NOMO-1 treated with dmso at 0.1 percent for 144 hours (cell line): ENCODE results near the gene HSPG2.
"Not testable (repeated sequence)": the region's sequence is repeated elsewhere in the genome, so short reads cannot be mapped to it uniquely, and the experiment has no call there.

ENCODE experiments used
- DNase-seq: peaks from one replicate; lab custom pipeline; 2025; ENCODE audit not compliant: unreplicated experiment; lab: John Stamatoyannopoulos, UW

Gene HSPG2

DNA sequence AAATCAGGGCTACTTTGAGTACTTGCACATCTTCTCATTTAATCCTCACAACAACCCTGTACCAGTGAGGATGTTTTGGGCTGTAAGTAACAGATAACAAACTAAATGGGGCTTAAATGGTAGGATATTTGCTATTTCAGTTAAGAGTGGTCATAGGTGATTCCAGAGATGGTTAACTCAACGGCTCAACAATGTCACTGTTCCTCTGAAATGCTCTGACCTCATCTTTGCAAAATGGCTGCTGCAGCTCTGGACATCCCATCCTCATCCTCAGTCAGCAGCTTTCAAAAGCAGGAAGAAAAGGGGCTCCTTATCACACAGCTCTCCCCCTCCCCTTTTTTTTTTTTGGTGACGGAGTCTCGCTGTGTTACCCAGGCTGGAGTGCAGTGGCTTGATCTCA, 123.6 kb downstream of the HSPG2 start:
- no peak for DNase-seq

DNA sequence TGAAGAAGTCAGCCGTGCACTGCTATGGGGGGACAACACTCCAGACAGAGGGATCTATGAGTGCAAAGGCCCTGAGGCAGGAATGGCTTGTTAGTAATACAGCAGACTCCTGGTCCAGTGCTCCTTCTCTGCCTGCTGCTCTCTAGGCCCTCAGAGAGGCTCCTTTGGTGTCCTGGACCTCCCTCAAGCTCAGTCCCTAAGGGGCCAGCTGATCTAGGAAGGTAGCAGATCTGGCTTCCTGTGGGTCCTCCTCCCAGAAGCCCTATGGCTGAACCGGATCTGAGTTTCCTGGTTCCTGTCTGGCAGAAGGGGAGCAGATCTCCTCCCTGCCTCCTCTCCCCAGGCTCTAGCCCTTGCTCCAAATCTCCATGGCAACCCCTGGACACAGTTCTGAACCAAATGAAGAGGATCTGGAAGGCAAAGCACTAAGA, 125.2 kb downstream of the HSPG2 start, which contains the start of gene LDLRAD2:
Gene LDLRAD2, plus strand, starts transcription at position 391 of the 431 bp plus-strand sequence. CDS start 187 bp downstream, outside the sequence.
- no peak for DNase-seq

DNA sequence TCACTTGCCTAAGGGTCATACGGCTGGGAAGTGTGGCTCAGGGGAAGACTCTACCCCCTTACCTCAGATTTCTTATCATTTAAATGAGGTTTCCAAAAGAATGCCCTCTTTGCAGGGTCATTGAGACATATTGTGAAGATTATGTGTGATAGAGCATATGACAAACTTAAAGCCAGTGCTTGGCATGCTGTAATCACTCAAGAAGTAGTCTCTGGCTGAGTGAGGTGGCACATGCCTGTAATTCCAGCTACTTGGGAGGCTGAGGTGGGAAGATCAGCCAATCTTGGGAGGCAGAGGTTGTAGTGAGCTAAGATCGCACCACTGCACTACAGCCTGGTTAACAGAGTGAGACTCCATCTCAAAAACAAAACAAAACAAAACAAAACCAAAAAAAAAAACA, 132.6 kb downstream of the HSPG2 start:
- no peak for DNase-seq

DNA sequence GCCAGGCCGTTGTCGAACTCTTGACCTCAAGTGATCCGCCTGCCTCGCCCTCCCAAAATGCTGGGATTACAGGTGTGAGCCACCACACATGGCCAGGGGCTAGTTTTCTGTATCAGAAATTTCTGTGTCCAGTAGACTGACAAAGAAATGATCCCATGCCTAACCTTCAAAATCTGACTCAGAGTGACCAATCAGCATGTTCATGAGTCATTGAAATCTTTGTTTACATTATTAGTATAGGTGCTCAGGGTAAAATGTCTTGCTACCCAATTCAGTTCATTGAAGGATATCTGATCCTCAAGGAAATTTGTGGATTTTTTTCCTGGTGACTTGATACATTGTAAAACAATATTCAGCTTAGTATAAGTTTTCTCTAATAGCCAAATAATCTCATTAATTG, 136.0 kb downstream of the HSPG2 start:
- DNase-seq: no peak

DNA sequence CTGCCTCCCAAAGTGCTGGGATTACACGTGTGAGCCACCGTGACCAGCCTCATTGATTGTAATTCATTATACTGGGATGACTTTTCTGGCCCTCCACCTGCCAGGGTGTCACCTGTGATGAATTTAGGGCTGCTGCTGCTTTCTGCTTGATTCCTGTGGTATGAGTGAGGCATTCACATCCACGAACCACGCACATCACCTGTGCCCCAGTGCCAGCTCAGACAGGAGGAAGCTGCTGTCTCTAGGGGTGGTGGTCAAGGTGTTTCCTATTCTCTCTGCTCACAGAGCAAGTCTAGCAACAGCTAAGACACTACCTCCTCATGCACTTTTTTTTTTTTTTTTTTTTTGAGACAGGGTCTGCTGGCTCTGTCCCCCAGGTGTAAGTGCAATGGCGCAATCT, 137.4 kb downstream of the HSPG2 start:
- DNase-seq: no peak

DNA sequence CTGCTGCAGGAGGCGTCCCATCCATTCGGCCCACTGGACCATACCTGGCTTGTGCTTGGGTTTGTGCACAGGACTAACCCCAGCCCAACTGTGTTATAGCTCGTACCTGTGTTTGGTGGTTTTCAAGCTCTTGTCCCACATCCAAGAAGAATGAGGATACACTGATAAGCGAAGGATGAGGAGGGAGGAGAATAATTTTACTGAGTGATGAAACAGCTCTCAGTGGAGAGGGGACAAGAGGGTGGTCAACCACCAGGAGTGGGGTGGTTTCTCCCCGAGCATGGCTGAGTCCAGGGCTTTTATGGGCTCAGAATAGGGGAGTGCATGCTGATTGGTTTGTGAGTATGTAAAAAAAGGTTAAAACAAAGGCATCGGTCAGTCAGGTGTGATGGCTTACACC, 142.0 kb downstream of the HSPG2 start:
- no peak for DNase-seq

DNA sequence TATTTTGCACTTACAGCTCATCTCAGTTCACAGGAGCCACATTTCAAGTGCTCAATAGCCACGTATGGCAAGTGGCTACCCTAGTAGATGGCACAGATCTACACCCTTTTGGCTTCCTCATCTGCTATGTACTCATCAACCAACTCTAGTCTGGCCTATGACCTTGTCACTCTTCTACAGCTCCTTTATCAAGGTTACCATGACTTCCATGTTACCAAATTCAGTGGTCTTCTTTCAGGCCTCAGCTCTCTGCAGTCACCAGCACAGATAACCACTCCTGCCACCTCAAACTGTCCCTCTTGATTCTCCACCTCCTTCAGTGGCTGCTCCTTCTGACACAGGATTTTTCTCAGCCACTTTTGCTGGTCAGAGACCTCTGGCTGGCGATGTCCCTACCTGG, 142.5 kb downstream of the HSPG2 start:
- DNase-seq: no peak

DNA sequence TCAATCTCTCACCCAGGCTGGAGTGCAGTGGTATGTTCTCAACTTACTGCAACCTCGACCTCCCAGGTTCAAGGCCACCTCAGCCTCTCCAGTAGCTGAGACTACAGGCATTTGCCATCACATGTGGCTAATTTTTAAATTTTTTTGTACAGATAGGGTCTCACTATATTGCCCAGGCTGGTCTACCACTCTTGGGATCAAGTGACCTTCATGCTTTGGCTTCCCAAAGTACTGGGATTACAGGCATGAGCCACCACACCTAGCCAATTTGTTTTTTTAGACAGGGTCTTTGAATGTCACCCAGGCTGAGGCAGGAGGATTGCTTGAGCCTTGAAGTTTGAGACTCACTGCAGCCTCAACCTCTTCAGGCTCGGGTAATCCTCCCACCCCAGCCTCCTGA, 144.0 kb downstream of the HSPG2 start:
- no peak for DNase-seq

DNA sequence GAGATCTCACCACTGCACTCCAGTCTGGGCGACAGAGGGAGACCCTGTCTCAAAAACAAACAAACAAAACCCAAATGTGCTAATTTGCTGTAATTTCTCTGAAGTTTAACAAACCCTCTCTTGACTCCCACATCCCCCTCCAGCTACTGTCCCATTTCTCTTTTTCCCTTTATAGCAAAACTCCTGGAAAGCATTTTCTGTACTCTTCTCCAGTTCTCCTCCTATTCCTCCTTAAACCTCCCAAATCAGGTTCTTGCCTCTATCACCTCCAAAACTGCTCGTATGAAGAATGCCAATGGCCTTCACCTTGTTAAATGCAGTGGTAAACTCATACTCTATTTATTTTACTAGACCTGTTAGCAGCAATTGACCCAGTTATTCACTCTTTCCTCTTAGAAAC, 150.5 kb downstream of the HSPG2 start:
- no peak for DNase-seq

DNA sequence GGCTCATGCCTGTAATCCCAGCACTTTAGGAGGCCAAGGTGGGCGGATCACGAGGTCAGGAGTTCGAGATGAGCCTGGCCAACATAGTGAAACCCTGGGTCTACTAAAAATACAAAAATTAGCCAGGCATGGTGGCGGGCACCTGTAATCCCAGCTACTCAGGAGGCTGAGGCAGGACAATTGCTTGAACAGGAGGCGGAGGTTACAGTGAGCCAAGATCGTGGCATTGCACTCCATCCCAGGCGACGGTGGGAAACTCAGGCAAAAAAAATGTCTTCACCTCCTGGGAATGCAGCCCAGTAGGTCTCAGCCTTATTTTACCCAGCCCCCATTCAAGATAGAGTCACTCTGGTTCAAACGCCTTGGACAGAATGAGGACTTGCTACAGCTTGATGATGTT, 151.3 kb downstream of the HSPG2 start:
- DNase-seq: not testable (repeated sequence)

DNA sequence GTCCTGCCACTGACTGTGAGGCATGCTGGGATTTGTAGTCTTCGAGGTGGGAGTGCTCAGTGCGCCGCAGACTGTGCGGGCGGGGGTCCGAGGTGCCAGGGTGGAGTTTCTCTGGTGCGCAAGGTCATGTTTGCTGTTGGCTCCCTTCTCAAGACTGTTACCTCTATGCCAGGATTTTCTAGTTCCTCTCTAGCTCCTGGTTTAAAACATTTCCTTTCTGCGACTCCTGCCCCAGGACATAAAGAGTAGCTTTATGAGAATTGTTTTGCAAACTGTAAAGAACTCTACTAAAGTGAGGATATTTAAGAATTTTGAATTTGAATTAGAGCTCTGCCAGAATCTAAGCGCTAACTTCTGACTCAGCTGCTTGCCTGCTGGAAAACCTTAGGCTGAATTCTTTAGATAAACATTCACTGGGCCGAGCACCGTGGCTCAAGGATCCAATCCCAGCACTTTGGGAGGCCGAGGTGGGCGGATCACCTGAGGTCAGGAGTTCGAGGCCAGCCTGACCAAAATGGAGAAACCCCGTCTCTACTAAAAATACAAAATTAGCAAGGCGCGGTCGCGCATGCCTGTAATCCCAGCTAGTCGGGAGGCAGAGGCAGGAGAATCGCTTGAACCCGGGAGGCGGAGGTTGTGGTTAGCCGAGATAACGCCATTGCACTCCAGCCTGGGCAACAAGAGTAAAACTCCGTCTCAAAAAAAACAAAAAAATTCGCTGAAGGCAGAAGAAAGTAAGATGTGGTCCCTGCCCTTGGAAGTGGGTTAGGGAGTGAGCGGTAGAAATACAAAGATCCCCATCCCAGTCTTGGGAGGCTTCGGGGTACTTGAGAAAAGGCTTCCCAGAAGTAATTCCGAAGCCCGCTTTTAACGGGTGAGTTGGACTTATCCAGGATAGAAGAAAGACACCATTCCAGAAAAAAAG, 153.2 kb downstream of the HSPG2 start:
- DNase-seq: peak; percentile 88

DNA sequence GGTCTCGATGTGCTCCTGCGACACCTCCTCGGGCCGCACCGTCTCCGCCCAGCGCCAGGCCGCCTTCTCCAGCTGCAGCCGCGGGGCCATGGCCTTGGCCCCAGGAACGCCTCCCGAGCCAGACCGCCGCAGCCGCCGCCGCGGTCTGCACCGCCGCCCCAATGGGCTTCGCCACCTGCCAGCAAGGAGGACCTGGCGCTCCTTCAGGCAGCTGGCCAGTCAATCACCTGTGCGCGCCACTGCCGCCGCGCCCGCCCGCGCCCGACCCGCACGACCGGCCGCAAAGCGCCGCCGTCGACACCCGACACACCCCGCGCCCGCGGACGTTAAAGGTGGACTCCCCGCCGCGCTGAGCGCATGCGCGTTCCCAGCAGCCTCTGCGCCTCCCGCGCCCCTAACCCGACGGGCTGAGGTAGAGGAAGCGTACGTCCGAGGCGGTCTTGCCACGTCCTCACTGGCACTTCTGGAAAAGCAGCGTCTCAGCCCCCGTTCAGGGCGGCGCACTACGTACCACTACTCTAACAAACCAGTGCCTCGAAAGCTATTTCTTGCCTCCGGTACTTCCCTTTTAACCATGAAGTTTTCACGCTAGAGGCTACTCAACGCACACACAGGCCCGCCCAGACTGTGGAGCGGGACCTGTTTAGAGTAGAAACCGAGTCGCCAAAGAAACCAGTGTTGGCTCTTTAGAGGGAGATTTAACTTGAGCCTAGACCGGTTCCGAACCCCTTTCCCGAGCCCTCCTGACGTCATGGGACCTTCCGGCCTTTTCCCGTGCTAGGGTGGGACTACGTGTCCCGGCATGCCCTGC, 154.0 kb downstream of the HSPG2 start, which contains the start of gene USP48:
Gene USP48, minus strand, starts transcription at position 282 of the 811 bp plus-strand sequence. Its CDS starts 192 bp downstream, at position 90.
- peak; percentile 93 for DNase-seq

DNA sequence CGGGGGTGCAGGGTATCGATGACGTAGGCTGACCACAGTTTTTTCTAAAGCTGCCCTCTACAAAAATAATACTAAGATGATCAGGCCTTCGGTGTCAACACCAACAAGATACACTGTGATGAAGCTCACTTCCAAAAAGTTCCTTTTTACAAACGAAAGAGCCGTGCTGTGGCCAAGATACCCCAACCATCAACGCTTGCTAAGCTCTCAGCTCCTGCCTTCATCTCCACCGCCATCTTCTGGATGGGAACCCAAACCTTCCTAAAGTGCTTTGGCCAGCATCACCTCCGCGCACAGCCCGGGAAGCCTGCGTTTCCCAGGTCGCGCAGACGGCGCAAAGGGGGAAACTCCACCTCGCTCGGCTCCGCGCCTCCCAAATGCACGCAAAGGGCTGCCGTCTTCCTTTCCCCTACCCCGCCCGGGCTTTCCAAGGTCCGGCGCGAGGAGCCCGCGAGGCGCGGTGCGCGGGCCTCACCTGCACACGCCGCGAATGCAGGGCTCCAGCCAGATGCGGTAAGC, 154.7 kb downstream of the HSPG2 start:
- peak; percentile 64 for DNase-seq

DNA sequence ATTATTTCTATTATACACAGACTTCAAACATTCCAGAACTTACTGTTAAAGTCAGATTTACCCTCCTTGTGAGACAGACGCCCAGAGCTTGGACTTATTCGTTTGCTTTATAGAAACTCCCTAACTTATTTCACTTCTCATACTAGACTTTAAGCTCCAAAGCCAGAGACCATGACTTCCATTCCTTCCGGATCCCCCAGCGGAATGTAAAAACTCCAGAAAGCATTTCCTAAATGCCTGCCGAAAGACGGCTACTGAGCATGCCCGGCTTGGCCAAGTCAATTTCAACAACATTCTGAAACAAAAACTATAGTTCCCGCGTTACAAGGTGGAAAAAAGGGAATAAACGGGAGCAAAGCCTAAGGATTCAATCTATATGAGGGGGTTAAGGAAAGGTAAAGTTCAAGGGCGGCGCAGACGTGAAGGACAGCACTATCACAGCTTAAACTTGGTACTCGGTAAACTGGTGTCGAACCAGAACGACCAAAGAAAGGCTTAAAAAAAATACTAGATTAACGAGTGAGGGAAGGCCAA, 155.2 kb downstream of the HSPG2 start:
- DNase-seq: no peak

DNA sequence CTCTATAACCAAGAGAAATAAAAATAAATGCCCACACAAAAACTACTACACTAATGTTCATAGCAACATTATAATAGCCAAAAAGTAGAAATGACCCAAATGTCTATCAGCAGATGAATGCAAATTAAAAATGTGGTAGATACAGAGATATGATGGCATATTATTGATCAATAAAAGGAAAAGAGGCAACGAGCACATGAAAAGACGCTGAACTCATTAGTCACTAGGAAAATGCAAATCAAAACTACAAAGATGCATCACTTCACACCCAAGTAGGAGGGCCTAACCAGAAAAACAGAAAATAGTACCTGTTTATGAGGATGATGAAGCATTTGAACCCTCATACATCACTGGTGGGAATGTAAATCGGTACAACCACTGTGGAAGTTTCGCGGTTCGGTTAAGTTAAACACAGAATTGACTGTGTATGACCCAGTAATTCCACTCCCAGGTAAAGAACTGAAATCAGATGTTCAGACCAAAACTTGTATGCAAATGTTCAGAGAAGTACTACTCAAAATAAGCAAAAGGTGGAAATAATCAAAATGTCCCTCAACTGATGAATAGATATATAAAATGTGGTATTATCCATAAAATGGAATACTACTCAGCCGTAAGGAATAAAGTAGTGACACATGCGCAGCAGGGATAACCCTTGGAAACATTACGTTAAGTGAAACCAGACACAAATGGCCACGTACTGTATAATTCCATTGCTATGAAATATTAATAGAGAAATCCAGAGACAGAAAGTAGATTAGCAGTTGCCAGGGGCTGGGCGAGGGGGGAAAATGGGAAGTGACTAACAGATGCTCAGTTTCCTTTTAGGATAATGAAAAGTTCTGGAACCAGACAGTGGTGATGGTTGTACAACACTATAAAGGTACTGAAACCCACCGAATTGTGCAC, 157.2 kb downstream of the HSPG2 start:
- no peak for DNase-seq

DNA sequence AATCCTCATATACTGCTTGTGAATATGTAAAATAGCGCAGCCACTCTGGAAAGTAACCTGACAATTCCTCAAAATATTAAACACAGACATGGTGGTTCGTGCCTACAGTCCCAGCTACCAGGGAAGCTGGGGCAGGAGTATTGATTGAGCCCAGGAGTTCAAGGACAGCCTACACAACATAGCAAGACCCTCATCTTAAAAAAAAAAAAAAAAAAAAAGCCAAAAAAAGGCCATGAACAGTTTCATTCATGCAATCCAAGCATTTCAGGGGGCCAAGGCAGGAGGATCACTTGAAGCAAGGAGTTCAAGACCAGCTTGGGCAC, 158.7 kb downstream of the HSPG2 start:
- DNase-seq: no peak

DNA sequence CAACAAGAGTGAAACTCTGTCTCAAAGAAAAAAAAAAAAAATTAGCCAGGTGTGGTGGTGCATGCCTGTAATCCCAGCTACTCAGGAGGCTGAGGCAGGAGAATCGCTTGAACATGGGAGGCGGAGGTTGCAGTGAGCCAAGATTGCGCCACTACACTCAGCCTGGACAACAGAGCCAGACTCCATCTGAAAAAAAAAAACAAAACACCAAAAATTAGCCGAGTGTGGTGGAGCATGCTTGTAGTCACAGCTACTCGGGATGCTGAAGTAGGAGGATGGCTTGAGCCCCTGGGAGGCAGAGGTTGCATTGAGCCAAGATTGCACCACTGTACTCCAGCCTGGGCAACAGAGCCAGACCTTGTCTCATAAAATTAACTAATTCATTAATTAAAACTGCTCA, 160.2 kb downstream of the HSPG2 start:
- not testable (repeated sequence) for DNase-seq

DNA sequence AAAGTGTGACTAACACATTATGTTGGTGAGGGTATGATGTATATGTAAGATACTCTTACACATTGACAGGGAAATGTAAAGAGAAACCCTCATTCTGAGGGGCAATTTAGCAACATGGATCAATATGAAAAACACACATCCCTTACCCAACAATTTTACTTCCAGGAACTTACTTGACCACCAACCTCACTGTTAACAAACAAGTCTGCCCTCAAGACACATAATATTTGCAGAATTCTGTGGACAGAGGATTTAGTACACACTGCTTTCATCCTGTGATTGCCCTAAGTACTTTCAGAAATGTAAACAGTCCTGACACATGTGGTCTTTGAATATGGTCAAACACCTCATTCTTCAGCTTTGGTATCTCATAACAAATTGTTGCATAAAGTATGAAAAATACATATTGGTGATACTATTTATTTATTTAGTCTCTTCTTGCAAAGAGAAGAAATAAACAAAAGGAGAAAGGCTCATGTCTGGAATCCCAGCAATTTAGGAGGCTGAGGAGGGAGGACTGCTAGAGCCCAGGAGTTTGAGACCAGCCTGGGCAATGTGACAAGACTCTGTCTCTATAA, 161.0 kb downstream of the HSPG2 start:
- no peak for DNase-seq

DNA sequence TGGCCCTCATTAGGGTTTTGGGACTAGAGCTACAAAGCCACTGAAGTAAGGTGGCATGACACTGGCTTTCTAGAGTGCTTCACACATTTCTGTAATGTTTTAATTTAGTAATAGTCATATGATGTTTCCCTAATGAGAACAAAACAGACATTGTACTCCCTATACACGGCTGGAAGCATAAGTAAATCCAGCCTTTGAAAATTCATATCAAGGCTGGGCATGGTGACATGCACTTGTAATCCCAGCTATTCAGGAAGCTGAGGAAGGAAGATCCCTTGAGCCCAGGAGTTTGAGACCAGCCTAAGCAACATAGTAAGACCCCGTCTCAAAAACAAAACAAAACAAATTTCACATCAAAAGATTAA, 161.6 kb downstream of the HSPG2 start:
- no peak for DNase-seq
